GM12864 (cell line): ENCODE results near the gene SLC9A8.

ENCODE experiments used
- DNase-seq: peaks from one replicate; pipeline ENCODE4 v3.0.0-alpha.2; 2011; ENCODE audit warnings: low read depth
- H3K4me3 ChIP-seq: 2 replicates; pipeline ENCODE4 v1.5.1; 2011; ENCODE audit warnings: mild to moderate bottlenecking, low read depth, low read length, control low read depth
- TF ChIP-seq, protein P1 (sequence below): IDR thresholded peaks from 2 replicates; pipeline ENCODE4 v1.5.1; 2011; ENCODE audit warnings: low read depth, mild to moderate bottlenecking, moderate library complexity, low read length, control low read depth, inconsistent platforms; ENCODE audit errors: missing control alignments

The SLC9A8 gene

GRCh38 chr20:49919461-49919860 is 106.8 kb downstream of the SLC9A8 start:
- H3K4me3 ChIP-seq = no peak overlapping the region
- no peak for DNase-seq
- TF ChIP-seq, protein P1, sequence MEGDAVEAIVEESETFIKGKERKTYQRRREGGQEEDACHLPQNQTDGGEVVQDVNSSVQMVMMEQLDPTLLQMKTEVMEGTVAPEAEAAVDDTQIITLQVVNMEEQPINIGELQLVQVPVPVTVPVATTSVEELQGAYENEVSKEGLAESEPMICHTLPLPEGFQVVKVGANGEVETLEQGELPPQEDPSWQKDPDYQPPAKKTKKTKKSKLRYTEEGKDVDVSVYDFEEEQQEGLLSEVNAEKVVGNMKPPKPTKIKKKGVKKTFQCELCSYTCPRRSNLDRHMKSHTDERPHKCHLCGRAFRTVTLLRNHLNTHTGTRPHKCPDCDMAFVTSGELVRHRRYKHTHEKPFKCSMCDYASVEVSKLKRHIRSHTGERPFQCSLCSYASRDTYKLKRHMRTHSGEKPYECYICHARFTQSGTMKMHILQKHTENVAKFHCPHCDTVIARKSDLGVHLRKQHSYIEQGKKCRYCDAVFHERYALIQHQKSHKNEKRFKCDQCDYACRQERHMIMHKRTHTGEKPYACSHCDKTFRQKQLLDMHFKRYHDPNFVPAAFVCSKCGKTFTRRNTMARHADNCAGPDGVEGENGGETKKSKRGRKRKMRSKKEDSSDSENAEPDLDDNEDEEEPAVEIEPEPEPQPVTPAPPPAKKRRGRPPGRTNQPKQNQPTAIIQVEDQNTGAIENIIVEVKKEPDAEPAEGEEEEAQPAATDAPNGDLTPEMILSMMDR = no peak

GRCh38 chr20:49924247-49924646 is 111.6 kb downstream of the SLC9A8 start:
- TF ChIP-seq, protein P1 = no peak
- DNase-seq = no peak
- no peak overlapping the region for H3K4me3 ChIP-seq

- no peak overlapping the region for H3K4me3 ChIP-seq
- TF ChIP-seq, protein P1 = no peak
- DNase-seq = no peak
These were observed 113.3 kb downstream of the SLC9A8 start for GRCh38 chr20:49925901-49926454.

DNA sequence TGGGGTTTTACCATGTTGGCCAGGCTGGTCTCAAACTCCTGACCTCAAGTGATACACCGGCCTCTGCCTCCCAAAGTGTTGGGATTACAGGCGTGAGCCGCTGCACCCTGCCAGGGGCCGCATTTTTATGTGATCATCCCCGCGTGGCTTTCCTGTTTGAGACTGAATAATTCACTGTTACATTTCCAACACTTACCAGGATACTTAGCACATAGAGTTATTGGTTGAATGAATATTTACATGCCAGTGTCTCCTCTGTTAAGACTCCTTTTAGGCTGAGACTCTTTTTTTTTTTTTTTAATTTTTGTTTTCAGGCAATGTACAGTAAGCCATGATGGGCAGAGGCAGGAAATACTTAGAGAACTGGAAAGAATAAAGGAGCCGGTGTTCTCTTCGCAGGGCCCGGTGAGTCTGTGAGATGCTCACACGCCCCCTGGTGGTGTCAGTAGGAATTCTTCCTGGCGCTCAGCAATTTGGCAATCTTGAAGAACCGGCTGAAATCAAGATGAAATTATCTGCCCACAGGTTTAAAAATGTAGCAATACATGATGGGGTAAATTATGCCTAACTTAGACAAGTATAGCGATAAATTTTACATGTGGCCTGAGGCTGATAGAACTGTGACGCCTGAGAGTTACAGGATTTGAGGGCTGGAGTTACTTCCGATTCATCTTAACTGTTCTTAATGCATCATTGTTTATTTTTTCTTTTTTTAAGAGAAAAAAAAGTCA is 115.9 kb downstream of the SLC9A8 start:
- TF ChIP-seq, protein P1 = peak; percentile 82
- no peak for DNase-seq
- no peak overlapping the region for H3K4me3 ChIP-seq

- no peak overlapping the region for H3K4me3 ChIP-seq
- DNase-seq = no peak
- TF ChIP-seq, protein P1 = no peak
These were observed 116.5 kb downstream of the SLC9A8 start for GRCh38 chr20:49929142-49929494.

GRCh38 chr20:49935746-49936152 is 123.1 kb downstream of the SLC9A8 start:
- TF ChIP-seq, protein P1 = no peak
- no peak for DNase-seq
- H3K4me3 ChIP-seq = peak overlapping the region; percentile 71
